HG03095 (cell line): ENCODE measurements around the gene VSIR.

Experiments used
- ATAC-seq: cut with Tn5 transposase; IDR thresholded peaks from one replicate; pipeline ENCODE4 v1.9.1; 2021; ENCODE audit warnings: moderate library complexity; ENCODE audit not compliant: unreplicated experiment

VSIR gene

DNA sequence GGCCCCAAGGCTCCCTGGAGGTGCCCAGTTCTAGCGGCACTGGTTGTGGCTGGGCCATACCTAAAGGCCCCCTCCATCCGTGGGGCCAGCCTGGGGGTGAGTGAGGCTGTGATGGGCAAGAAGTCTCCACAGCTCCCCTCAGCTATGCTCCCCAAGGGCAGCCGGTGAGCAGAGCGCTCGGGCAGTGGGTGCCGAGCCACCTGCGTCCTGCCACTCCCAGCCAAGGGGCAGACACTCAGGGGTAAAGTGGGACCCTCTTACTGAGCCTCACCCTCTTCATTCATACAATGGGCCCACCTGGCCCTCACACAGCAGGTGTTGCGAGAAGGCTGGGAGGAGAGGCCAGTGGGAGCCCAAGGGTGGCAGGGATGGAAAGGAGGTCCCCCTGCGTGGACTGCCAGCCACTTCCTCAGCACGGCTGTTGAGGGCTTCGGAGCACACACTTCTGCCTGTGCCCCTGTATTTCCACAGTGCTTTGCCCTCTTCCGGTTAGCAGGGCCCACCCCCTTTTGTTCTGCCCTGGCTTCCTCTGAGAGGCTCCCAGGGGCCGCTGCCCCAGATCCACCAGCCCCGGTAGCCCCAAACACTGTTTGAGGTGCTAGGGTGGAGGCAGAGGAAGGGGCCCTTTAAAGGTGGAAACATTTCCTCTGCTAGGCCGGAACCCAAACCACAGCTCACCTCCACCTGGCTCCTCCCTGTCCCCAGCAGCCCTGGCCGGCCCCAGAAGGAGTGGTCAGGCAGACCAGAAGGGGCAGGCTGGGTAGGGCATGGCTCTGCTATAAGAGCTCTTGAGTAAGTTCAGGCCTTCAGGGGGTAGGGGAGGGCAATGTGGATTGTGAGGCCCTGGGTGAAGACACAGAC lies 37.4 kb downstream of the VSIR start:
- ATAC-seq, result no peak

DNA sequence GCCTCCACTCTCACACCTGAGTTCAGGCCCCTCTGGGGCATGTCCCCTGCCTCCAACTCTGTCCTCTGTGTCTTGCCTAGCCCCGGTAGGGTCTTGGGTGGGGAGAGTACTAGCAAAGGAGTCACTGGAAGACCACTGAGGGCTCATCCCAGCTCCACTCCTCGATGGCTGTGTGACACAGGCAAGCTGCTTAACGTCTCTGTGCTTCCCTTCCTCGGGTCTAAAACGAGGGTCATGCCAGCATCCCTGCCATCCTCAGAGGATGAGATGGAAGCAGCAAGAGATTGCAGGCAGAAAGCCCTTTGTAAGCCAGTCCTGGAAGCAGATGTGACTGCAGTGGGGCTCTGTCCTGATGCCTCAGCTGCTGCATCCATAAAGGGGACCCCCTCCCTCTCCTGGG lies 38.5 kb downstream of the VSIR start:
- no peak for ATAC-seq

DNA sequence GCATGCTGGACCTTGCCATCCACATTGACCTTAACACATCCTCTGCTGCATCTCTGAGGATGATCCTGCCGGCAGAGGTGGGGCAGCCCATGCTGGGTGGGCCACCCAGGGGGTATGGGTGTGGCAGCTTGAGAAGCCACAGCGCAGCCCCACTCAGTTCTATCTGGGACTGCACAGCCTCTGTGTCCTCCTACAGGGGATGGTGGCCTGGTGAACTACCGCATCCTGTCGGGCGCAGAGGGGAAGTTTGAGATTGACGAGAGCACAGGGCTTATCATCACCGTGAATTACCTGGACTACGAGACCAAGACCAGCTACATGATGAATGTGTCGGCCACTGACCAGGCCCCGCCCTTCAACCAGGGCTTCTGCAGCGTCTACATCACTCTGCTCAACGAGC lies 41.5 kb downstream of the VSIR start:
- ATAC-seq, result no peak

DNA sequence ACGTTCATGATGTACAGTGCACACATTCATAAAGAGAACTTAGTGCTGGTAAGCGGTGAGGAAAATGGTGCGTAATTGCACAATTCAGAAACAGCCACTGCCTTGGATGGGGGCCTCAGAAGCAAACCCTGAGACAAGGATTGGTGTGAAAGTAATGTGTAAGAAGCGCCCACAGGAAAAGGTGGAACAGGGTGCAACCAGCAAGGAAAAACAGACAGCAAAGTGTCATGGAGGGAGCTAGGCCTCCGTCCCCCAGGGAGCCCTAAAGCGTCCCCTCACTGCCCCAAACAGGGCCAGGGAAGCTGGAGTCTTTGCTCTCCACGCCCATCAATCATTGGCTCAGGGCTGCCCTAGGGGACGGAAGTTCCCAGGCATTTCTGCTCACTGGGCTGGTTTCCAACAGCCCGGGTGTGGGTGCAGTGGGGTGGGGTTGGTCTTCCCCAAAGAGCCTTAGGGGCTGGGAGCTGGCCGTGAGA lies 44.1 kb downstream of the VSIR start:
- ATAC-seq, result no peak

DNA sequence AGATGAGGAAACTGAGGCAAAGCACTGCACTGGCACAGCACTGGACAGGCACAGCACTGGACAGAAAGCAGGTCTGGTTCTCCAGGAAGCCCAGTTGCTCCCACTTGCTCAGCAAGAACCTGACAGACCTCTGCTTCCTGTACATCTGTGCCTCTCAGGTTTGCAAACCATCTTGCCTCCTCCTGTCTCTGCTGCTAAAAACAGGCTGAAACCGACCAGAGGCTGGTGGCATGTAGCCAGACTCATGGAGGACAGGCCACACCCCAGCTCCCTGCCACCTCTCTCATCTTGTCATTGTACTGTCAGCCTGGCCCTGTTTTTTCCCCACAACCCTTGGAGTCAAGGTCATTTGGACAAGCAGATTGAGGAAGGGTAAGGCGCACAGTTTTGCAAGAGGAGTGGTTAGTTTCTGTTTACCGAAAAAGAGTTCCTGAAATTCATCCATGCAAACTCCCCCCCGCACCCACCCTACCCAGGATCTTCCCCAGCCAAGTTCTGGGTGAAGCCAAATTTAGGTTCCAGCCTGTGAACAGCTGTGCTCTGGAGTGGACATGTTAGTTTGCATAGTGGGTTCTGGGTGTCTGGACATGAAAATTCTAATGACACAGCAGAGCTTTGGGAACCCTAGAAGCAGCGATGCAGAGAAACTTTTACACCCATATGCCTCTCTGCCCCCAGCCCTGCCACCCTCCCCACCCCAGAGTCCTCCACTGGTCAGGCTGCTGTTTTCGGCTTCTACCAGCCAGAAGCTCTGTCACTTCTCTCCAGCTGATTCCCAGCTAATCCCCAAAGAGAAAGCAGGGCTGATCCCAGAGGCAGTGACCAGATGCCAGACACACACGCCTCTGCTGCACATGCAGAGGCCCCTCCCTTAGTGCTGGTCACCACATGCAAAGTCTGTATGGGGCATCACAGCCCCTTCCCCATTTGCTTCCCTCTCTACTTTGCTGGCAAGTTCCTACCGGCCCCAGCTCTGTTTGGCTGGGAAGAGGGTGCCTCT lies 45.3 kb downstream of the VSIR start:
- ATAC-seq, result peak; percentile 61

DNA sequence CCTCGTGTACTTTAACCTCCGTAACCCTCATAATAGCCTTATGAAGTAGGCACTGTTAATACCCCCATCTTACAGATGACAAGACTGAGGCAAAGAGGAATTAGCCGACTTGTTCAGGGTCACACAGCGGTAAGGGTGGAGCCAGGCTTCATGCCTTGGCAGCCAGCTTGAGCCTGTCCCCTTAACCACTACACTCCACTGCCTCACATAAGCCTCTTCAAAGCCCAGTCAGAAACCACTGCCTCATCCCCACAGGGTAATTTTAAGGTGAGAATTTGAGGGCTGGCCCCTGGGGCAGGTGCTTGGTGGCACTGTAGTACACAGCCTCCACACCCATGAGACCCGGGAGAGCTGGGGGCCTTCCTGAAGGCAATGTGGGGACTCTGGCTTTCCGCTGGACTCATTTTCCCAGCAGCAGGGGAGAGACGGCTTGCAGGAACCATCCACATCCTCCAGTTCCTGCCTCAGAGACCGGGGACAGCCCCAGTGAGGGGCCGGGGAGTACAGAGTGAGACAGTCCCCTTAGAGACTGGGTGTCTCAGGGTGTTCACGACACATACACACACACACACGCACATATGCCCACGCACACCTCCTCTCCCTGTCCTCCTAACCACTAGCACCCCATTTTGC lies 46.1 kb downstream of the VSIR start:
- peak; percentile 46 for ATAC-seq

DNA sequence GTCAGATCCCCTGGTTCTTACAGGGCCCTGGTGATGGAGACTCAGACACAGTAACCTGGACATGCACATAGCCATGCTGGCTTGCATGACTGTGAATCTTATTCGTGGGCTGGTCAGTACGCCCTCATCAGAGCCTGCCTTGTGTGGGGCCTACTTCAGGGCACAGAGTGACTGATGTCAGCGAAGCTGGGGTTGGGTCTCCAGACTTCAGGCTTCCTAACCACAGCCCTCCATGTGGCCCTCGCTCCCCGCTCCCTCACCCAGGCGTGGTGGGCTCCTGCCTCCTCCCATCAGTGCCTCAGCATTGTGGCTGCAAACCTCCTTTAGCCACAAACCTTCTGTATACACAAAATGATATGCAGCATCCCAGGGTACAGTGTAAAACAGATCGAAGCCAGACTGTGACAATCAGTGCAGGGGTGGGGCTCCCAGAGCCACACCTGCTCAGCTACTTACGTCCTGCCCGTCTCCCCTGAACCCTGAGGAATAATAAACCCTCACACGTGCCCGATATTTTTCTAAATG lies 46.7 kb downstream of the VSIR start:
- no peak for ATAC-seq

DNA sequence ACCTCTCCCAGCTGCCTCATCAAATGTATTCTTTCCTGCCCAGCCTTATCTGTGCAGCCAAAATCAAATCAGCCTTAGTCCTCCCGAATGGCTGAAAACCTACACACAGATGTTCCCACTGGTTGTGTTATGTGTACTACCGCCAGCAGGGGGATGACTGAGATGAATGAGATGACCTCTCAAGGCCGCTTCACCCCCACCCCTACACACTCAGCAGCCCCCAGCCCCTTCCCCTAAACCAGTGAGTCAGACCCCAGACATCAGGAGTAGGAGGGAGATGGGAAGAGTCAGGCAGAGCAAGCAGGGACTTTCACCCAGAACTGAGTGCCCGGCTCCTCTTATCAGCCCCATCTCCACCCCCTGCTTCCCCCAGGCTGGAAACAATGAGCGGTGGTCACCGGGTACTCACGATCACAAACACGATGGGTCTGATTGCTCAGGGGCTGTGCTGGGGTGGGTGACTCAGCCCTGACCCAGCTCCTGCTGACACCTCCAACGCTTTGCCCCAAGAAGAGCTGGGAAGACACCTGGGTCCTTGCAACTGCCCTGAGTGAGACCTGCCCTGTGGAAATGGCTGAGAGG lies 47.2 kb downstream of the VSIR start:
- no peak for ATAC-seq

DNA sequence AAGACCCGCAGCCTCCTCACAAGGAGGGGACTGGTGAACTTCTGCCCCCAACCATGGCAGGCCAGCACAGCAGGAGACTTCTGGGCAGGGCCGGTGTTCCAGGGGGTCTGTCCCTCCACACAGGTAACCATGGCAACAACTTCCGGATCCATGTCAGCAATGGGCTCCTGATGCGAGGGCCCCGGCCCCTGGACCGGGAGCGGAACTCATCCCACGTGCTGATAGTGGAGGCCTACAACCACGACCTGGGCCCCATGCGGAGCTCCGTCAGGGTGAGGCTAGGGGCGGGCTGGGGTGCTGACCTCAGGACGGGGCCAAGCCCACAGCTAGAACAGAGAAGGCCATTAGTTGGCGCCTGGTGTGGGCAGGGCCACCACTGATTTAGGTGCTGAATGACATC lies 48.1 kb downstream of the VSIR start:
- no peak for ATAC-seq

DNA sequence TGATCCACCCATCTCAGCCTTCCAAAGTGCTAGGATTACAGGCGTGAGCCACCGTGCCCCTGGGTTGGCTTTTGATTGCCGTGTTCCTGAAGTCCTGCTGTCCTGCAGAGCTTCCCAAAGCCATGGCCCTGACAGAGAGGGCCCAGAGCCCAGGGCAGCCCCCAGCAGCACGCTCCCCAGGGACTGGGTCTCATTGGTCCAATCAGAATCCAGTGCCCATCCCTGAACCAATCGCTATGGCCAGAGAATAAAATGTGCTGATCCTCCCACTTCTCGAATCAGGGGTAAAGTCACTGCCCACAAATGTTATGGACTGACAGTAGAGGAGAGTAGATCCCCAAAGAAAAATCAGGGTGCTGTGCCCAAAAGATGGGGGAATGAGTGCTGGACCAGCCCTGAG lies 48.8 kb downstream of the VSIR start:
- no peak for ATAC-seq

DNA sequence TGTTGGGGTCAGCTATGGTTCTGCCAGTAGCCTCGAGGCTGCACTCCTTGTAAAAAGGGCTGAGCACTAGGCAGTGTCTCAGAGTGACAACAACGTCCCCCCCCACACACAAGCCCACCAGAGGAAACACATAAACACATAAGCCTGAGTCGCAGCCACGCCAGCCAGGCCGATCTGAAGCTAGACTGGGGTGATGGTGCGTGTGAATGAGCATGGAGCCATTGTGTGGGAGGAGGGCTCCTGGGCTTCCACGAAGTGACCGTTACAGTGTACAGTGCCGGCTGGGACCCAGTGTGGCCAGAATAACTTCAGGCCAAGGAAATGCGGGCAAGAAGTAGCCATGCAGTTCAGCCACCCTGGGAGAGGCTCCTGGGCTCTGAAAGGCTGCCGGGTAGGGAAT lies 50.0 kb downstream of the VSIR start:
- ATAC-seq, result no peak

DNA sequence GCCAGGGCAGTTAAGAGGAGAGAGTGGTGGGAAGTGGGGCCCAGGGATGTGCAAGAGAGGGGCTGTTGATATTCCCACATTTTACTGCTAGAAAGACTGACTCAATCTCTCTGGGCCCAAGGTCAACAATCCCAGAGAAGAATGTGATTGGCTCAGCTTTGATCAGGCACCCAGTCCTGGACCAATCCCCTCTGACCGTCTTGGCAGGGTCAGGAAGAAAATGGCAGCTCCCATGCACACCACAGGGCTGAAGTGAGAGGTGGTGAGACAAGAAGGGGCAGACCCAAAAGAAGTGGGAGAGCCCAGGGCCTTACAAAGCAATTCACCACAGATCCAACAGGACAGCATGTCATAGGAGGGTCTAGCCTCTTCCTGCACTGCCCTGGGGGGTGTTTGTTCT lies 50.5 kb downstream of the VSIR start:
- no peak for ATAC-seq

DNA sequence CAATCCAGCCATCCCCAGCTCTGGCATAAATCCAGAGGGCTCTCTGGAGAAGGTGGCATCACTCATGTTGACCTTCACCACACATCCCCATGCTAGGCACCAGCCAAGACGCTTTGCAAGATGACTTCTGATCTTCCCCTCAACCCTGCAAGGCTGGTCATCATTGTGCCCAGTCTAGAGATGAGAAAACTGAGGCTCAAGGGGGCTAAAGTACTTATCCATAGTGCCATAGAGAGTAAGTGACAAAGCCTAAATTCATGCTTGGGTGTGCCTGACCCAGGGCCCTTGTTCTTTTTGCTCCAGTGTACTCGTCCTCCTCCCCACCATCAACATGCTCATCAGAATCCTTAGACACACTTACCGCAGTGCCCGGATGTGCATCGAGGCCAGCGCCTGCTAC lies 52.0 kb downstream of the VSIR start:
- no peak for ATAC-seq

DNA sequence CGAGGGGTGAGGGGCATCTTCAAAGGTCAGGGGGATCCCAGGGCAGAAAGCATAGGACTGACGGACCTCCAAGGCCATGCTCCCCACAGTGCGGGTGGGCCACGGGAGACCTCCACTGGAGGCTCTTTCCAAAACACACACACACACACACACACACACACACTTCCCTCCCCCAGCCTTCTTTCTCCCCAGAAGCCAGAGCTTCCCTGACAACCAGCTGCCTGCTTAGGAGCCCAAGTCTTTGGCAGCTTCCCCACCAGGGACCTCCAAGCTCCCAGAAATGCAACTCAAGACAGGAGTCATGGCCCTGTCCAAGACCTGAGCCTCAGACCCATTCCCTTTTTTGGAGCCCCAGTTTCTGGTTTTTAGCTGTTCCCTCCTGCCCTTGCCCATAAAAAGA lies 53.0 kb downstream of the VSIR start:
- no peak for ATAC-seq

DNA sequence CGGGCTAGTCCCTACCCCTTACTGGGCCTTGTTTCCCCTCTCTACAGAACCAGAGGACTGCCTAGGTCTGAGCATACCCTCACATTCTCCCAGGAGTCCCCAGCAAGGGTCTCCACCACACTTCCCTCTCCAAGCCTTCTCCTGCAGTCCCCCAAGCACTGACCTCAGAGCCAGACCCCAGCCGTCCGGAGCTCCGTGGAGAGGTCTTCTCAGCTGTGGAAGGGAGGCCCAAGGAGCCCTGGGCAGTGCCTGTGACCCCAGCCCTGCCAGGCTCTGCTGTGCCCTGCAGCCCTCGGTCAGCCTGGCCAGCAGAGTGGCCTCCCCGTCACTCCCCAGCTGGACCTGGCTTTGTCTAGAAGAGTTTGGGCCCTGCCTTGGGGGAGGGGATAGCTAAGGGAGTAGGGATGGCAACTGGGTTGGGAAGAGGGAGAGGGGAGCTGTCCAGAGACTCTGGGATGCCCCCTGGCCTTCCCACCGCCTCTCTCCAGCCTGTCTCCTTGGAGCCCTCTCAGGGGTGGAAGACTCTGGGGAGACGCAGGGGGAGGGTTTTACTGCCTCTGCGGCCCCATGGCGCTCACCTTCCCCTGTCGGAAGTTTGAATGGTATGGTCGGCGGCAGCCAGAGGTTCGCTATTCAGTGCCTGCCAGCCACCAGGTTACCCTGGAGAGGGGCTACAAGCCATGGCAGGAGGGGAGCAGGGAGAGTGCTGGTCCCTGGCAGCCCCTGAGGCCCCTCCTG lies 53.7 kb downstream of the VSIR start, which contains the start of gene C10orf105:
TSS of gene C10orf105 (minus strand) at position 315 of the 738 bp plus-strand sequence. CDS start 3,441 bp downstream, outside the sequence.
- ATAC-seq, result no peak

DNA sequence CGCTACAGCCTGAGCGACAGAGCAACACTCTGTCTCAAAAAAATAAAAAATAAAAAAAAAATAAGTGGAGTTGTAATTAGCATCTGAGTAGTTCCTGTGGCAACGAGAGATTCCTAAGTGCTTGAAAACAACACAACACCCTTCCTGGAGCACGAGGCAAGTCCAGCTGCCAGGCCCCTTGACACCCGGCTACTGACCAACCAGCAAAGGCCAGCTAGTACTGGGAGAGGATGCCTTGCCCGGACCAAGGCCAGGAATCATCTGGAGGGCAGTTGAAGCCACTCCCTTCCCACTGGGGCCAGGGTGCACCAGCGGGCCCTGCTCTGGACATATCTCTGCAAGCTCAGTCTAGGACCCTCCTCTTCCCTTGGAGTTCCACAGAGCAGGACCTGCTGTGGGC lies 54.3 kb downstream of the VSIR start:
- ATAC-seq, result no peak

DNA sequence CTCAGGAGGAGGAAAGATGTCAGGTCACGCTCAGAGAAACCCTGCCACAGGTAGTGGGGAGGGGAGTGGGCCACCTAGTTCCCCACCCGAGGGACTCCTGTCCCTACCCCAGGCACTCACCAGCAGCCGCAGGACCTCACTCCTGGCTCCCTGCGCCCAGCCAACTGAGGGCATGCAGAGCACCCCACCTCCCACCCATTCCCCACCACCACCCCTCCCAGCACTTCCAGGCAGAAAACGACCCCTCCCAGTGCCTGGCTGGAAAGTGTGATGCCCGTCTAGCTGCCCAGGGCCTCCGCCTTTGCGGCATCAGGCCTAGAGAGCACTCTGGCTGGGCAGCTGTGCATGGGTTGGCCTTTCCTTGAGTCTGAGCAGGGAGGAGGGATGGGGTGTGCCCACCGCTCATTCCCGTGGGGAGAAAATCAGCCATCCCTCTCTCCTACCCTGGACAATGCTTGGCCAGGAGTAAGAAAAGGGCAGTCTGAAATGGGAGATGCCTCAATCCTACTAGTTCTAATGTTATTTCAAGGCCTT lies 55.1 kb downstream of the VSIR start:
- no peak for ATAC-seq

DNA sequence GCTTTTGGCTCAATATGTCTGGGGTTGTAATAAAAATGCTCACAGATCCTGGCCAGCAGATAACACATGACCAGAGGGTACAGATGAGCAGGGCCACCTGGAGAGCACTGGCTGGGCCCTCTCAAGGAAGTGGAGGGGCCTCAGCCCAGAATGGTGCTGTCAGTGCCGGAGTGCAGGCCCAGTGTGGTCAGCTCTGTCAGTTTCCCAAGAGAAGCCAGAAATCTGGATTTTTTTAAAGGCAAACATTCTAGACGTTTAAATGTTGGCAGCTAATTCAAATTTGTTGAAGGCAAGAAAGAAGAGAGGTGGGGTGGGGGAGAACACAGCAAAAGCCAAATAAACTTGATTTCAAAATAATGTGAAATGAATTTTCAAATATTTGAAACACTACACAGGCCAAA lies 55.8 kb downstream of the VSIR start:
- ATAC-seq, result no peak

DNA sequence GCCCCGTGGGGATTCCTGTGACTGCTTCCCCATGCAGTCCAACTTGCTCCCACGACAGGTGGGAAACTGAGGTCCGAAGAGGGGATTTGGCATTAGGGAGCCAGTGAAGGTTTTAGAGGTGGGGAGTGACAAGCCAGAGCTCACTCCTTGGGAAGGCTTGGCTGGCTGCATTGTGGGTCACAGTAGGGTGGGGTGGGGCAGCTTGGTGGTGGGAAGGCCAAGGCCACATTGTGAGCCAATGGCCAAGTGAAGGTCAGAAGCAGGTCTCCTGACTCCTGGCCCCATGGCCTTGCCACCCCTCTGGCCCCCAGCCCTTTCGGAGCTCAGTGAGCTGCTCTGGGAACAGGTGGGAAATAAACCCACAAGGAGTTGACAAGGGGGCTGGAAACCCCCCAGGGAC lies 56.3 kb downstream of the VSIR start:
- no peak for ATAC-seq

DNA sequence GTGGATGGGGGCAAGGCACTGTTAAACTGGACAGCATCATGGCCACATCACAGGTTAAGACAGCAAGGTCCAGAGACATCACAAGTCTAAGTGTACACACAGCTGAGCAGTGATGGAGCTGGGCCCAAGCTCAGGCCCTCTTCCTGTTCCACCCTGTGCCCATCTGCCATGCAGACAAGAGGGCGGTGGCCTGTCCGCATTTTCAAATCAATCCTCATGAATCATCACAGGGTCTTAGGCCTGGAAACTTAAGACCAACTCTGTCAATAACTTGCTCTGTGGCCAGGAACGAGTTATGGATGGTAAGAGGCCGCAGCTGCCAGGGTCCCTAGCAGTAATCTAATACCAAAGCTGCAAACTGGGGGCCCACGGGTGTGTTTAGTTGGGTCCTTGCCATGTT lies 56.9 kb downstream of the VSIR start:
- ATAC-seq, result no peak
